ENCODE measurements around the gene KCNC4. TPM values are rescaled to one million over a fixed set of nuclear protein-coding genes. Genes with fewer than 3 reads are reported as not detected.

KCNC4 gene
- total RNA-seq: 0.88 and 1.0 TPM in 2 replicates

GRCh38 chr1:110209715-110210603 is at the start of gene KCNC4:
TSS of gene KCNC4 (plus strand) at chr1:110210314. CDS start at chr1:110211500, 1,186 bp downstream.

Other genes with a start within 250 kb of the KCNC4 start
- gene AHCYL1, start 225.5 kb upstream of the KCNC4 start, total RNA-seq: 47.7 and 64.3 TPM in 2 replicates
- 14.6 and 17.1 TPM in 2 replicates for gene STRIP1, start 175.7 kb upstream of the KCNC4 start, total RNA-seq
- gene ALX3, start 139.6 kb upstream of the KCNC4 start, total RNA-seq: not detected in 2 replicates
- gene UBL4B, start 97.9 kb upstream of the KCNC4 start, total RNA-seq: not detected in 2 replicates
- 0.13 TPM in 1 of 2 replicates, not detected in the other for gene SLC6A17, start 59.8 kb upstream of the KCNC4 start, total RNA-seq
- gene RBM15, start 129.1 kb downstream of the KCNC4 start, total RNA-seq: 20.3 and 31.5 TPM in 2 replicates
- 20.8 and 21.7 TPM in 2 replicates for gene SLC16A4, start 180.7 kb downstream of the KCNC4 start, total RNA-seq
- gene LAMTOR5, start 197.4 kb downstream of the KCNC4 start, total RNA-seq: 111 and 158 TPM in 2 replicates
- not detected in 2 replicates for gene PROK1, start 240.8 kb downstream of the KCNC4 start, total RNA-seq

Data from epithelial cell of alveolus of lung (primary cell).